ENCODE results near the gene PLEKHA8. TPM values are rescaled to one million over a fixed set of nuclear protein-coding genes. Genes with fewer than 3 reads are reported as not detected.
A peak's percentile ranks its signal among the peaks of the same experiment; 100 is the strongest.

PLEKHA8 gene
- total RNA-seq, 1 donor from 2014 or later: 16.3 TPM

GRCh38 chr7:30164567-30164966 is 136.4 kb downstream of the PLEKHA8 start:
- peak; percentile 41 for DNase-seq (ENCODE audit: extremely low read depth, low read depth, low spot score)

- DNase-seq (ENCODE audit: extremely low read depth, low read depth, low spot score): no peak
These were observed 137.4 kb downstream of the PLEKHA8 start for GRCh38 chr7:30165590-30165989.

GRCh38 chr7:30166155-30166840 is 138.1 kb downstream of the PLEKHA8 start:
- DNase-seq (ENCODE audit: extremely low read depth, low read depth, low spot score): no peak

- no peak for DNase-seq (ENCODE audit: extremely low read depth, low read depth, low spot score)
These were observed 138.6 kb downstream of the PLEKHA8 start for GRCh38 chr7:30166841-30167235.

- DNase-seq (ENCODE audit: extremely low read depth, low read depth, low spot score): no peak
These were observed 139.7 kb downstream of the PLEKHA8 start for GRCh38 chr7:30167901-30168300.

GRCh38 chr7:30168835-30169573 is 140.8 kb downstream of the PLEKHA8 start:
- no peak for DNase-seq (ENCODE audit: extremely low read depth, low read depth, low spot score)

GRCh38 chr7:30169579-30169978 is 141.4 kb downstream of the PLEKHA8 start:
- DNase-seq (ENCODE audit: extremely low read depth, low read depth, low spot score): no peak

GRCh38 chr7:30170476-30171205 is 142.4 kb downstream of the PLEKHA8 start:
- DNase-seq (ENCODE audit: extremely low read depth, low read depth, low spot score): no peak

GRCh38 chr7:30171766-30172447 is 143.7 kb downstream of the PLEKHA8 start:
- DNase-seq (ENCODE audit: extremely low read depth, low read depth, low spot score): no peak

- DNase-seq (ENCODE audit: extremely low read depth, low read depth, low spot score): no peak
These were observed 144.2 kb downstream of the PLEKHA8 start for GRCh38 chr7:30172451-30172850.

- no peak for DNase-seq (ENCODE audit: extremely low read depth, low read depth, low spot score)
These were observed 145.1 kb downstream of the PLEKHA8 start for GRCh38 chr7:30173058-30173897.

- DNase-seq (ENCODE audit: extremely low read depth, low read depth, low spot score): no peak
These were observed 147.0 kb downstream of the PLEKHA8 start for GRCh38 chr7:30175180-30175579.

GRCh38 chr7:30175636-30176147 is 147.5 kb downstream of the PLEKHA8 start:
- DNase-seq (ENCODE audit: extremely low read depth, low read depth, low spot score): no peak

GRCh38 chr7:30176463-30177109 is 148.4 kb downstream of the PLEKHA8 start:
- no peak for DNase-seq (ENCODE audit: extremely low read depth, low read depth, low spot score)

GRCh38 chr7:30177186-30177585 is 149.0 kb downstream of the PLEKHA8 start:
- DNase-seq (ENCODE audit: extremely low read depth, low read depth, low spot score): no peak

- DNase-seq (ENCODE audit: extremely low read depth, low read depth, low spot score): no peak
These were observed 149.8 kb downstream of the PLEKHA8 start for GRCh38 chr7:30177965-30178364.

- DNase-seq (ENCODE audit: extremely low read depth, low read depth, low spot score): no peak
These were observed 150.7 kb downstream of the PLEKHA8 start for GRCh38 chr7:30178748-30179436.
